KMS-11 (cell line): ENCODE data around the gene POLR2M.

Experiments
- H2AFZ ChIP-seq: fragments of 200-600 bp; sonication (generic); 2 replicates; pipeline ENCODE4 v1.6.1; 2016; ENCODE audit warnings: antibody characterized with exemption, mixed run types, low read depth
- H3K27ac ChIP-seq: fragments of 200-600 bp; sonication (generic); 2 replicates; pipeline ENCODE4 v1.6.1; 2016; ENCODE audit warnings: mild to moderate bottlenecking, mixed run types
- H3K27me3 ChIP-seq: fragments of 200-600 bp; sonication (generic); 2 replicates; pipeline ENCODE4 v1.6.1; 2017; ENCODE audit warnings: mild to moderate bottlenecking, low read depth, mixed run types, moderate library complexity; ENCODE audit not compliant: insufficient read depth
- H3K36me3 ChIP-seq: fragments of 200-600 bp; sonication (generic); 2 replicates; pipeline ENCODE4 v1.6.1; 2017; ENCODE audit warnings: mild to moderate bottlenecking, mixed run types; ENCODE audit not compliant: insufficient read depth
- H3K4me1 ChIP-seq: fragments of 200-600 bp; sonication (generic); 2 replicates; pipeline ENCODE4 v1.6.1; 2016; ENCODE audit warnings: mild to moderate bottlenecking, low read depth, mixed run types; ENCODE audit not compliant: poor library complexity, severe bottlenecking
- H3K4me2 ChIP-seq: fragments of 200-600 bp; sonication (generic); 2 replicates; pipeline ENCODE4 v1.7.0; 2016; ENCODE audit warnings: mild to moderate bottlenecking, mixed run types
- H3K4me3 ChIP-seq: fragments of 200-600 bp; sonication (generic); IDR thresholded peaks from 2 replicates; pipeline ENCODE4 v1.6.1; 2017; ENCODE audit warnings: low read depth, low read length, mixed read lengths; ENCODE audit not compliant: insufficient read depth
- H3K79me2 ChIP-seq: fragments of 200-600 bp; sonication (generic); 2 replicates; pipeline ENCODE4 v1.6.1; 2016; ENCODE audit warnings: low read depth, mixed run types; ENCODE audit not compliant: insufficient read depth
- H3K9ac ChIP-seq: fragments of 200-600 bp; sonication (generic); 2 replicates; pipeline ENCODE4 v1.6.1; 2016; ENCODE audit warnings: mild to moderate bottlenecking, mixed run types
- H4K20me1 ChIP-seq: fragments of 200-600 bp; sonication (generic); 2 replicates; pipeline ENCODE4 v1.6.1; 2016; ENCODE audit warnings: mild to moderate bottlenecking, mixed run types; ENCODE audit not compliant: insufficient read depth
- CTCF ChIP-seq: fragments of 200-600 bp; sonication (generic); conservative IDR thresholded peaks from 2 replicates; pipeline ENCODE4 v1.6.1; 2017; ENCODE audit warnings: low read depth, mild to moderate bottlenecking, antibody characterized with exemption, low read length, moderate library complexity, mixed read lengths

POLR2M gene

DNA sequence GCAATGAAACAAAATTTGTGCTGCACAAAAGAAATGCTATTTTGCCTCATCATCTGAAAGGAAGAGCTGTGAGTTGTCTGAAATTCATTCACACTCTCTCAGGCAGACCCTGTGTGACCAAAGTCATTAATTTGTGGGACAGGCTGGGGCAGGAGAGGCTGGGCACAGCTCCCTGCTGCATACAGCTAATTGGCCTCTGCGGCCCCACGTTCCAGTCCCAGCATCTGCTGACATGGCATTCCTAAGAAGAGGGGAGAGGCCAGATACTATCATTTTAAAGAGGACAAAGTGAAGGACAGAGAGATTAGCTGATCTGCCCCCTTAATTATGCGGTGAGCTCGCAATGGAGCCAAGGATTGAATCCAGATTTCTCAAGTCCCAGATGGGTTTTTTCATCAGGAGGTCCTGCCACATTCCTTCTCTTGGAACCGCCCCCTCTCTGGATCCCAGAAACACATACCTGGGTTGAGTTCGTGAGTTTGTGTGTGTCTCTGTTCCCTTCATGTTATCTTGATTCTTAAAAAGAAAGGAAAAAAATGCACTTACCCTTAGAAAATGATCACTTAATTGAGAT is 25.1 kb downstream of the POLR2M start:
- H3K27me3 ChIP-seq, result no peaks in the 10 kb centered on the region
- H3K9ac ChIP-seq, result no peak overlapping the region
- no peaks in the 10 kb centered on the region for H3K79me2 ChIP-seq
- no peaks in the 10 kb centered on the region for H3K36me3 ChIP-seq
- TF ChIP-seq CTCF, result no peak
- H4K20me1 ChIP-seq, result no peaks in the 10 kb centered on the region
- H3K27ac ChIP-seq, result no peak overlapping the region
- H3K4me3 ChIP-seq, result no peak overlapping the region
- no peak overlapping the region for H3K4me2 ChIP-seq
- H2AFZ ChIP-seq, result no peak overlapping the region
- no peaks in the 10 kb centered on the region for H3K4me1 ChIP-seq

- H3K36me3 ChIP-seq, result no peaks in the 10 kb centered on the region
- TF ChIP-seq CTCF, result peak; percentile 91
- H3K4me1 ChIP-seq, result no peaks in the 10 kb centered on the region
- H3K27ac ChIP-seq, result no peak overlapping the region
- no peak overlapping the region for H3K4me3 ChIP-seq
- no peaks in the 10 kb centered on the region for H4K20me1 ChIP-seq
- no peak overlapping the region for H3K9ac ChIP-seq
- H3K4me2 ChIP-seq, result no peak overlapping the region
- no peaks in the 10 kb centered on the region for H3K27me3 ChIP-seq
- 0 out of 2 replicates have a peak overlapping the region, but pooled peaks have one; percentile 19 for H2AFZ ChIP-seq
- no peaks in the 10 kb centered on the region for H3K79me2 ChIP-seq
These were observed 26.2 kb downstream of the POLR2M start for GRCh38 chr15:57732526-57733331.

GRCh38 chr15:57734860-57735259 is 28.3 kb downstream of the POLR2M start:
- no peak for TF ChIP-seq CTCF
- Histone ChIP-seq H3K36me3 (no peaks in the 10 kb centered on the region), H3K79me2 (no peaks in the 10 kb centered on the region), H3K4me2 (no peak overlapping the region), H2AFZ (no peak overlapping the region), H3K9ac (no peak overlapping the region), H4K20me1 (no peaks in the 10 kb centered on the region), H3K27me3 (no peaks in the 10 kb centered on the region), H3K27ac (no peak overlapping the region), H3K4me1 (no peaks in the 10 kb centered on the region), H3K4me3 (no peak overlapping the region)

GRCh38 chr15:57735431-57735830 is 28.9 kb downstream of the POLR2M start:
- no peak for TF ChIP-seq CTCF
- no peaks in the 10 kb centered on the region for H3K79me2 ChIP-seq
- no peaks in the 10 kb centered on the region for H4K20me1 ChIP-seq
- H3K4me1 ChIP-seq, result no peaks in the 10 kb centered on the region
- no peak overlapping the region for H3K4me2 ChIP-seq
- H3K4me3 ChIP-seq, result no peak overlapping the region
- no peaks in the 10 kb centered on the region for H3K36me3 ChIP-seq
- no peak overlapping the region for H3K27ac ChIP-seq
- H3K27me3 ChIP-seq, result no peaks in the 10 kb centered on the region
- H2AFZ ChIP-seq, result no peak overlapping the region
- no peak overlapping the region for H3K9ac ChIP-seq
